ENCODE measurements around the gene DNLZ.

DNA sequence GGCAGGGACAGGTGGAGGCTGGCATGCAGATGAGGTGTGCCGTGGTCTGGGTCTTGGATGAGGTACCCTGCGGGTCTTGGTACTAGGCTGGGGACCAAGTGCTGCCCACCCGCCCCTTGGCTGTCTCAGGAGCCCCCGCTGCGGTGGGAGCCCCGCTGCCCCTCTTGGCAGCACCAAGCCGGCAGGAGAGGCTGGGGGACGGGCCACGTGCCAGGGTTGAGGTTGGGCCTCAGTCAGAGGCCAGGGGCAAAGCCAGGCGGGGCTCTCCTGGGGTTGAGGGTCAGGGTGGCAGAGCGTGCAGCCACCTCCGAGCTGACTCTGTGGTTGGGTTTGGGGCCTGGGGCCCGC lies 8.0 kb upstream of the DNLZ start:
- no peak for TF ChIP-seq CTCF (IDR thresholded peaks at IDR 0.05; ENCODE audit: low read depth, low read length, missing input control)
- no peak for TF ChIP-seq MAX (IDR thresholded peaks at IDR 0.05)
- TF ChIP-seq, protein P1, sequence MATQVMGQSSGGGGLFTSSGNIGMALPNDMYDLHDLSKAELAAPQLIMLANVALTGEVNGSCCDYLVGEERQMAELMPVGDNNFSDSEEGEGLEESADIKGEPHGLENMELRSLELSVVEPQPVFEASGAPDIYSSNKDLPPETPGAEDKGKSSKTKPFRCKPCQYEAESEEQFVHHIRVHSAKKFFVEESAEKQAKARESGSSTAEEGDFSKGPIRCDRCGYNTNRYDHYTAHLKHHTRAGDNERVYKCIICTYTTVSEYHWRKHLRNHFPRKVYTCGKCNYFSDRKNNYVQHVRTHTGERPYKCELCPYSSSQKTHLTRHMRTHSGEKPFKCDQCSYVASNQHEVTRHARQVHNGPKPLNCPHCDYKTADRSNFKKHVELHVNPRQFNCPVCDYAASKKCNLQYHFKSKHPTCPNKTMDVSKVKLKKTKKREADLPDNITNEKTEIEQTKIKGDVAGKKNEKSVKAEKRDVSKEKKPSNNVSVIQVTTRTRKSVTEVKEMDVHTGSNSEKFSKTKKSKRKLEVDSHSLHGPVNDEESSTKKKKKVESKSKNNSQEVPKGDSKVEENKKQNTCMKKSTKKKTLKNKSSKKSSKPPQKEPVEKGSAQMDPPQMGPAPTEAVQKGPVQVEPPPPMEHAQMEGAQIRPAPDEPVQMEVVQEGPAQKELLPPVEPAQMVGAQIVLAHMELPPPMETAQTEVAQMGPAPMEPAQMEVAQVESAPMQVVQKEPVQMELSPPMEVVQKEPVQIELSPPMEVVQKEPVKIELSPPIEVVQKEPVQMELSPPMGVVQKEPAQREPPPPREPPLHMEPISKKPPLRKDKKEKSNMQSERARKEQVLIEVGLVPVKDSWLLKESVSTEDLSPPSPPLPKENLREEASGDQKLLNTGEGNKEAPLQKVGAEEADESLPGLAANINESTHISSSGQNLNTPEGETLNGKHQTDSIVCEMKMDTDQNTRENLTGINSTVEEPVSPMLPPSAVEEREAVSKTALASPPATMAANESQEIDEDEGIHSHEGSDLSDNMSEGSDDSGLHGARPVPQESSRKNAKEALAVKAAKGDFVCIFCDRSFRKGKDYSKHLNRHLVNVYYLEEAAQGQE (IDR thresholded peaks at IDR 0.05): no peak
- no peak for TF ChIP-seq EGR1 (IDR thresholded peaks at IDR 0.05; ENCODE audit: low read depth in 2 of 2)
- no peak for TF ChIP-seq RAD21 (IDR thresholded peaks at IDR 0.05)
- no peak for TF ChIP-seq FOXA1 (IDR thresholded peaks at IDR 0.05)
- no peak for TF ChIP-seq ATF3 (IDR thresholded peaks at IDR 0.05)
- no peak for TF ChIP-seq JUND (IDR thresholded peaks at IDR 0.05)
- no peak for TF ChIP-seq ZBTB33 (IDR thresholded peaks at IDR 0.05)
- no peak for TF ChIP-seq SP1 (IDR thresholded peaks at IDR 0.05)
- TF ChIP-seq TAF1 (conservative IDR thresholded peaks at IDR 0.05): no peak
- TF ChIP-seq YY1 (IDR thresholded peaks at IDR 0.05): no peak
- TF ChIP-seq HNF4A (conservative IDR thresholded peaks at IDR 0.05): no peak
- no peak for TF ChIP-seq GABPA (IDR thresholded peaks at IDR 0.05 in 1 of 2, conservative IDR thresholded peaks at IDR 0.05 in 1 of 2)
